Cortex of kidney (tissue), 1 donor: ENCODE measurements around the gene TBX2.
"Not testable (repeated sequence)": the region's sequence is repeated elsewhere in the genome, so short reads cannot be mapped to it uniquely, and the experiment has no call there.

ENCODE experiments used
- DNase-seq: peaks from one replicate; lab custom pipeline; 2025; lab: John Stamatoyannopoulos, UW

Gene TBX2

GRCh38 chr17:61414141-61414935 lies 14.7 kb downstream of the TBX2 start:
- DNase-seq = no peak

GRCh38 chr17:61414936-61415251 lies 15.3 kb downstream of the TBX2 start:
- DNase-seq = no peak

GRCh38 chr17:61415374-61416210 lies 15.9 kb downstream of the TBX2 start:
- DNase-seq = no peak

- no peak for DNase-seq
Observed at GRCh38 chr17:61416211-61416539, 16.5 kb downstream of the TBX2 start.

GRCh38 chr17:61416540-61417363 lies 17.1 kb downstream of the TBX2 start:
- DNase-seq = no peak

- no peak for DNase-seq
Observed at GRCh38 chr17:61418449-61418848, 18.8 kb downstream of the TBX2 start.

GRCh38 chr17:61419496-61420046 lies 19.9 kb downstream of the TBX2 start:
- no peak for DNase-seq

GRCh38 chr17:61420052-61420451 lies 20.4 kb downstream of the TBX2 start:
- no peak for DNase-seq

- no peak for DNase-seq
Observed at GRCh38 chr17:61420745-61421398, 21.2 kb downstream of the TBX2 start.

- DNase-seq = no peak
Observed at GRCh38 chr17:61421460-61421859, 21.8 kb downstream of the TBX2 start.

GRCh38 chr17:61422116-61422799 lies 22.6 kb downstream of the TBX2 start:
- DNase-seq = no peak

- no peak for DNase-seq
Observed at GRCh38 chr17:61422869-61423268, 23.2 kb downstream of the TBX2 start.

GRCh38 chr17:61423967-61424649 lies 24.5 kb downstream of the TBX2 start:
- DNase-seq = no peak

- no peak for DNase-seq
Observed at GRCh38 chr17:61425682-61426481, 26.2 kb downstream of the TBX2 start.

- no peak for DNase-seq
Observed at GRCh38 chr17:61426482-61427304, 27.1 kb downstream of the TBX2 start.

- DNase-seq = no peak
Observed at GRCh38 chr17:61427567-61427966, 27.9 kb downstream of the TBX2 start.

- no peak for DNase-seq
Observed at GRCh38 chr17:61429274-61429673, 29.6 kb downstream of the TBX2 start.

GRCh38 chr17:61429831-61430230 lies 30.2 kb downstream of the TBX2 start:
- DNase-seq = not testable (repeated sequence)
